Lung (tissue), 12 donors: ENCODE results near the gene ATXN2. TPM values are rescaled to one million over a fixed set of nuclear protein-coding genes. Genes with fewer than 3 reads are reported as not detected.
"Not testable (repeated sequence)": the region's sequence is repeated elsewhere in the genome, so short reads cannot be mapped to it uniquely, and the experiment has no call there.

Experiments
- ATAC-seq: fragments of 200-7000 bp; cut with Tn5 transposase; one replicate; pipeline ENCODE4 v1.9.1; 2020; ENCODE audit warnings: moderate number of reproducible peaks; ENCODE audit not compliant: insufficient read depth, low FRiP score
- DNase-seq, 3 donors: peaks; one replicate each; pipeline ENCODE4 v3.0.0-alpha.2; 2013 to 2017
- H3K27ac ChIP-seq, 2 donors: one replicate each; pipeline ENCODE4 v1.5.1; 2013; ENCODE audit warnings: mild to moderate bottlenecking in 2 of 2, moderate library complexity in 2 of 2, control low read depth in 1 of 2, inconsistent platforms in 1 of 2, low read depth in 1 of 2, low read length in 1 of 2
- H3K27me3 ChIP-seq, 3 donors: one replicate each; pipeline ENCODE4 v1.5.1; 2013; ENCODE audit warnings: low read length in 2 of 3; ENCODE audit not compliant: control insufficient read depth in 3 of 3, insufficient read depth in 3 of 3
- H3K36me3 ChIP-seq, 4 donors: one replicate each; pipeline ENCODE4 v1.5.1; 2013; ENCODE audit warnings: low read length in 4 of 4, mild to moderate bottlenecking in 1 of 4, moderate library complexity in 1 of 4; ENCODE audit not compliant: control insufficient read depth in 4 of 4, insufficient read depth in 4 of 4
- H3K4me1 ChIP-seq, 5 donors: one replicate each; pipeline ENCODE4 v1.5.1; 2013; ENCODE audit warnings: low read length in 5 of 5, mild to moderate bottlenecking in 2 of 5, moderate library complexity in 1 of 5; ENCODE audit not compliant: control insufficient read depth in 5 of 5, insufficient read depth in 5 of 5
- H3K4me3 ChIP-seq: one replicate; pipeline ENCODE4 v1.5.1; 2013; ENCODE audit warnings: mild to moderate bottlenecking, control low read depth, moderate library complexity
- H3K9ac ChIP-seq, 2 donors: one replicate each; pipeline ENCODE4 v1.5.1; 2013; ENCODE audit warnings: low read length in 2 of 2, control low read depth in 1 of 2; ENCODE audit not compliant: insufficient read depth in 1 of 2
- H3K9me3 ChIP-seq, 4 donors: one replicate each; pipeline ENCODE4 v1.5.1; 2013; ENCODE audit warnings: low read length in 3 of 4, mild to moderate bottlenecking in 1 of 4, moderate library complexity in 1 of 4; ENCODE audit not compliant: control insufficient read depth in 4 of 4, insufficient read depth in 3 of 4
- WGBS, 2 donors: extraction: QIAGEN DNeasy Blood & Tissue Kit; methylation state at CpG; one replicate each; pipeline ENCODE4 v1.1.7; 2013; 5-methylcytosine and 5-hydroxymethylcytosine counted together
- polyA plus RNA-seq, 2 donors: library from polyadenylated mRNA; stranded (reverse); fragments of 200-250 nt; gene quantifications; one replicate each; pipeline ENCODE4 v1.2.1, GENCODE V29; 2013
- total RNA-seq, 2 donors: library from RNA; depleted of rRNA in 1 of 2; stranded (reverse); fragments of >200 nt in 1 of 2; gene quantifications; one replicate each; pipeline ENCODE4 v1.2.1, GENCODE V29; 2014 to 2021
- TF ChIP-seq, protein P1 (sequence below): IDR thresholded peaks from 2 replicates; pipeline ENCODE4 v1.5.1; 2012; ENCODE audit warnings: mild to moderate bottlenecking; ENCODE audit errors: control extremely low read depth, extremely low read depth
- donor health status: control.
- donor health status: control.
- donor health status: Bipolar disorder and iron deficiency.
- donor health status: healthy.
- donor health status: DM: yes; HTN: yes; CAD: no.

Gene ATXN2
- total and polyA plus RNA-seq, 4 donors, result 18.0 to 100 (median 43.5) TPM

DNA sequence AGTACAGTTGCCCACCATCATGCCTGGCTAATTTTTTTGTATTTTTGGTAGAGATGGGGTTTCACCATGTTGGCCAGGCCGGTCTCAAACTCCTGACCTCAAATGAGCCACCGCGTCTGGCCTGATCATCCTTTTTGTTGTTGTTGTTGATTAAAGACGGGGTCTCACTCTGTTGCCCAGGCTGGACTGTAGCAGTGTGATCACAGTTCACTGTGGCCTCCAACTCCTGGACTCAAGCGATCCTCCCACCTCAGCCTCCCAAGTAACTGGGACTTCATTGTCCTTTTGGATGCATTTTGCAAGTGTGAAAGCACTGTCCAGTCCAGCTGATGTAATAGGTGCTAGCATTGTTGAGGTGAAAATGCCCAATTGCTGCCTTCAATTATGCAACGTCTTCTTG is 27.1 kb upstream of the ATXN2 start:
- no peak overlapping the region for H3K4me3 ChIP-seq
- no peaks in the 10 kb centered on the region for H3K9me3 ChIP-seq
- ATAC-seq (no peak), DNase-seq (no peak)
- H3K4me1 ChIP-seq, result no peaks in the 10 kb centered on the region
- H3K27ac ChIP-seq, result no peak overlapping the region
- no peak overlapping the region for H3K9ac ChIP-seq
- TF ChIP-seq, protein P1, sequence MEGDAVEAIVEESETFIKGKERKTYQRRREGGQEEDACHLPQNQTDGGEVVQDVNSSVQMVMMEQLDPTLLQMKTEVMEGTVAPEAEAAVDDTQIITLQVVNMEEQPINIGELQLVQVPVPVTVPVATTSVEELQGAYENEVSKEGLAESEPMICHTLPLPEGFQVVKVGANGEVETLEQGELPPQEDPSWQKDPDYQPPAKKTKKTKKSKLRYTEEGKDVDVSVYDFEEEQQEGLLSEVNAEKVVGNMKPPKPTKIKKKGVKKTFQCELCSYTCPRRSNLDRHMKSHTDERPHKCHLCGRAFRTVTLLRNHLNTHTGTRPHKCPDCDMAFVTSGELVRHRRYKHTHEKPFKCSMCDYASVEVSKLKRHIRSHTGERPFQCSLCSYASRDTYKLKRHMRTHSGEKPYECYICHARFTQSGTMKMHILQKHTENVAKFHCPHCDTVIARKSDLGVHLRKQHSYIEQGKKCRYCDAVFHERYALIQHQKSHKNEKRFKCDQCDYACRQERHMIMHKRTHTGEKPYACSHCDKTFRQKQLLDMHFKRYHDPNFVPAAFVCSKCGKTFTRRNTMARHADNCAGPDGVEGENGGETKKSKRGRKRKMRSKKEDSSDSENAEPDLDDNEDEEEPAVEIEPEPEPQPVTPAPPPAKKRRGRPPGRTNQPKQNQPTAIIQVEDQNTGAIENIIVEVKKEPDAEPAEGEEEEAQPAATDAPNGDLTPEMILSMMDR, result no peak
- WGBS, 2 donors, result 97% methylated on average over 6 of the region's 6 CpGs
- no peaks in the 10 kb centered on the region for H3K36me3 ChIP-seq
- H3K27me3 ChIP-seq, result no peaks in the 10 kb centered on the region

DNA sequence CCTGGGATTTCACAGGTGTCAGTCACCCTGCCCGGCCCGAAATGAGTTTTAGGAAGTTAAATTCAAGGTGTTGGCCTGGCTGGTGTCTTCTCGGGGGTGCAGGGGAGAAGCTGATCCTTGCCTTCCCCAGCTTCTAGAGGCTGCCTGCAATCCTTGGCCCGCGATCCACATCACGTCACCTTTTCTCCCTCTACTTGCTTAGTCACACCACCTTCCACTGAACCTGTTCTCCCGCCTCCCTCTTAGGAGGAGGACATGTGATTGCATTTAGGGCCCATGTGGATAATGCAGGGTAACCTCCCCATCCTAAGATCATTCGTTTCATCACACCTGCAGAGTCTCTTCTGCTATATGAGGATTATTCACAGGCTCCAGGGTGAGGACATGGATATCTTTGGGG is 25.4 kb upstream of the ATXN2 start:
- TF ChIP-seq, protein P1, result no peak
- Histone ChIP-seq H3K9ac (no peak overlapping the region), H3K36me3 (no peaks in the 10 kb centered on the region), H3K4me3 (no peak overlapping the region), H3K9me3 (no peaks in the 10 kb centered on the region), H3K27me3 (no peaks in the 10 kb centered on the region), H3K4me1 (no peaks in the 10 kb centered on the region), H3K27ac (no peak overlapping the region)
- ATAC-seq (no peak), DNase-seq (no peak)
- WGBS, 2 donors, result 85 to 91% methylated on average over 8 of the region's 8 CpGs

DNA sequence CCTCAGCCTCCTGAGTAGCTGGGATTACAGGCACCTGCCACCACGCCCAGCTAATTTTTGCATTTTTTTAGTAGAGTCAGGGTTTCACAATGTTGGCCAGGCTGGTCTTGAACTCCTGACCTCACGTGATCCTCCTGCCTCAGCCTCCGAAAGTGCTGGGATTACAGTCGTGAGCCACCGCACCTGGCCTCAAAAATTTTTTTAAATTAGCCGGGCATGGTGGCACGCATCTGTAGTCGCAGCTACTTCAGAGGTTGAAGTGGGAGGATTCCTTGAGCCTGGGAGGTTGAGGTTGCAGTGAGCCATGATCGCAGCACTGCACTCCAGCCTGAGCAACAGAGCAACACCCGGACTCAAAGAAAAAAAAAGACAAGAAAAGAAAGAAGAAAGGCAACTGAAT is 18.7 kb upstream of the ATXN2 start:
- not testable (repeated sequence) for H3K27me3 ChIP-seq, DNase-seq, H3K9ac ChIP-seq, H3K4me3 ChIP-seq, H3K27ac ChIP-seq, ATAC-seq, H3K36me3 ChIP-seq, H3K9me3 ChIP-seq, H3K4me1 ChIP-seq
- WGBS, 2 donors, result 95 to 96% methylated on average over 10 of the region's 10 CpGs

DNA sequence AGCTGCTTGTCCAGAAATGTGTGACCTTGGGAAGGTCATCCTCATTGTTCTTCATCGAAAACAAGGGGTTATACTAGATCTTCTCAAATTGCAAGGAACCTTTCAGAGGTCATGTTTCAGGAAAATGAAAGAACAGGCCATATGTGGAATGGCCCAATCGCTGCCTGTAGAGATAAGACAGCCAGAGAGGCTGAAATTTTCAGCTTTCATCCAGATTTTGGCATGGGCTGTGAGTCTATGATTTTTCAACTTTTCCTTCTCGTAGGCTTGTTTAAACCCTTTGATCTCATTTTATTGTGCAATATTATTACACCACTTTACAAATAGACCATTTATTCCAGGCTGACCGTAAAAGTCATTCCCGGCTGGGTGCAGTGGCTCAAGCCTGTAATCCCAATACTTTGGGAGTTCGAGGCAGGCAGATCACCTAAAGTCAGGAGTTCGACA is 17.1 kb upstream of the ATXN2 start:
- H3K27ac ChIP-seq, result no peak overlapping the region
- H3K27me3 ChIP-seq, result no peaks in the 10 kb centered on the region
- TF ChIP-seq, protein P1, result no peak
- DNase-seq (peak; percentile 38 to 86 (median 77)), ATAC-seq (peak; percentile 34)
- WGBS, 2 donors, result 61 to 76% methylated on average over 7 of the region's 7 CpGs
- no peaks in the 10 kb centered on the region for H3K36me3 ChIP-seq
- no peak overlapping the region for H3K4me3 ChIP-seq
- H3K9me3 ChIP-seq, result no peaks in the 10 kb centered on the region
- peaks cover 0 to 7% (median 0%) of the 10 kb centered on the region in 5 donors for H3K4me1 ChIP-seq
- no peak overlapping the region for H3K9ac ChIP-seq
